ENCODE measurements around the gene CSK. TPM values are rescaled to one million over a fixed set of nuclear protein-coding genes. Genes with fewer than 3 reads are reported as not detected.

Gene CSK
- total RNA-seq, 2 experiments from 2014 or later: 272 to 282 TPM

Small RNA genes within 50 kb of the gene (microRNA-seq; reads per million reads assigned to microRNA genes)
- gene MIR4513 (ENCODE audit: borderline microRNAs expressed, borderline replicate concordance) (not detected), gene MIR6882 (ENCODE audit: borderline microRNAs expressed, borderline replicate concordance) (2.2 reads per million)

Other genes starting within 250 kb of the CSK start
- 10 to 100 TPM; 14.2 to 15.9 TPM for gene ARID3B, start 240.9 kb upstream of the CSK start, total RNA-seq
- 100 to 1,000 TPM; 124 TPM for gene CLK3, start 166.2 kb upstream of the CSK start, total RNA-seq
- gene EDC3, start 86.1 kb upstream of the CSK start, total RNA-seq: 10 to 100 TPM; 33.8 to 37.8 TPM
- gene CYP1A1, start 56.6 kb upstream of the CSK start, total RNA-seq: under 1 TPM; 0.12 to 0.37 TPM
- not detected for gene CYP1A2, start 33.2 kb upstream of the CSK start, total RNA-seq
- gene LMAN1L, start 30.8 kb downstream of the CSK start, total RNA-seq: not detected
- gene CPLX3, start 44.5 kb downstream of the CSK start, total RNA-seq: not detected
- 10 to 100 TPM; 58.9 to 69.2 TPM for gene ULK3, start 61.1 kb downstream of the CSK start, total RNA-seq
- gene SCAMP2, start 91.3 kb downstream of the CSK start, total RNA-seq: 10 to 100 TPM; 60.6 TPM
- gene MPI, start 108.0 kb downstream of the CSK start, total RNA-seq: 10 to 100 TPM; 55.2 to 56.1 TPM
- gene FAM219B, start 124.8 kb downstream of the CSK start, total RNA-seq: 10 to 100 TPM; 60.3 to 63.0 TPM
- gene COX5A, start 156.0 kb downstream of the CSK start, total RNA-seq: 100 to 1,000 TPM; 346 to 348 TPM
- 1 to 10 TPM; 3.5 to 3.7 TPM for gene RPP25, start 174.7 kb downstream of the CSK start, total RNA-seq
- under 1 TPM; 0.15 to 0.38 TPM for gene SCAMP5, start 213.5 kb downstream of the CSK start, total RNA-seq
- 10 to 100 TPM; 17.5 to 18.0 TPM for gene PPCDC, start 241.5 kb downstream of the CSK start, total RNA-seq